Colonic mucosa (tissue), 4 donors: ENCODE results near the gene PRDX5. TPM values are rescaled to one million over a fixed set of nuclear protein-coding genes. Genes with fewer than 3 reads are reported as not detected.

Experiments
- DNase-seq: peaks from one replicate; pipeline ENCODE4 v3.0.0-alpha.2; 2020
- H3K27ac ChIP-seq: fragments of 200-600 bp; one replicate; pipeline ENCODE4 v1.8.0; 2021
- H3K27me3 ChIP-seq: fragments of 200-600 bp; one replicate; pipeline ENCODE4 v1.8.0; 2021
- H3K36me3 ChIP-seq: fragments of 200-600 bp; one replicate; pipeline ENCODE4 v1.8.0; 2021
- H3K4me1 ChIP-seq: fragments of 200-600 bp; one replicate; pipeline ENCODE4 v1.8.0; 2021; ENCODE audit warnings: mild to moderate bottlenecking
- H3K4me3 ChIP-seq: fragments of 200-600 bp; one replicate; pipeline ENCODE4 v1.8.0; 2021
- H3K9ac ChIP-seq, 2 donors: one replicate each; pipeline ENCODE4 v1.7.0; 2013; ENCODE audit warnings: control low read depth in 2 of 2, low read depth in 2 of 2, low read length in 2 of 2
- H3K9me3 ChIP-seq: fragments of 200-600 bp; one replicate; pipeline ENCODE4 v1.8.0; 2021
- CTCF ChIP-seq: fragments of 200-600 bp; IDR thresholded peaks from one replicate; pipeline ENCODE4 v1.8.0; 2022; ENCODE audit warnings: antibody characterized with exemption, mild to moderate bottlenecking
- intact Hi-C: fragments of 100-400 bp; cut with DNase I; formaldehyde crosslinking; loops from one replicate; pipeline ENCODE4 v1.14.1; 2022
- total RNA-seq, 2 donors: library from RNA; stranded (reverse); fragmentation: NEBNext Ultra II Directional in 1 of 2; extraction: Animal tissue kit (Norgen Biotek cat#: 25700) in 1 of 2; gene quantifications; one replicate each; pipeline ENCODE4 v1.2.1, GENCODE V29; 2021
- donor health status: healthy.
- donor health status: DM: no; HTN: no; CAD: no.
- donor health status: DM: no; HTN: no; CAD: no.

The PRDX5 gene
- total RNA-seq, 2 donors from 2014 or later: 301 to 425 TPM

DNA sequence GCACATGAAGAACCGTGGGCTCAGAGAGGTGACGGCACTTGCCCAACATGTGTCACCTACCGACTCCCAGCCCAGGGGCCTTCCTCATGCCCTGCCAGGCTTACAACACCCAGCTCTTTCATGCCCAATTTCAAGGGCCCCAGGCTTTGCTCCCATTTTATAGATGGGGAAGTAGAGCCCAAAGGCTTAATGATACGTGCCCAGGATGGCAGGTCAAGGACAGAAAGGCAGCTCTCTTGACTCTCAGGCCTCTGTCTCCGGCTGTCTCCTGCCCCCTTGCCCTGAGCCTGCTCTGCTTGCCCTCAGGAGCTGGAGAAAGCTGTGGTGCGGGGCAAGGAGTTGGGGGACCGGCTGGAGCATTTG lies 31.1 kb downstream of the PRDX5 start:
- Histone ChIP-seq H3K9ac (no peak overlapping the region), H3K36me3 (no peaks in the 10 kb centered on the region), H3K4me1 (no peaks in the 10 kb centered on the region), H3K27me3 (no peaks in the 10 kb centered on the region), H3K4me3 (no peak overlapping the region), H3K9me3 (no peaks in the 10 kb centered on the region), H3K27ac (no peak overlapping the region)
- no peak for DNase-seq
- no peak for TF ChIP-seq CTCF
- intact Hi-C loops: no loop called here

GRCh38 chr11:64349404-64349803 lies 31.5 kb downstream of the PRDX5 start:
- intact Hi-C loops: no loop called here
- Histone ChIP-seq H3K9ac (no peak overlapping the region), H3K4me1 (no peaks in the 10 kb centered on the region), H3K36me3 (no peaks in the 10 kb centered on the region), H3K4me3 (no peak overlapping the region), H3K9me3 (no peaks in the 10 kb centered on the region), H3K27me3 (no peaks in the 10 kb centered on the region), H3K27ac (no peak overlapping the region)
- no peak for DNase-seq
- TF ChIP-seq CTCF: no peak

DNA sequence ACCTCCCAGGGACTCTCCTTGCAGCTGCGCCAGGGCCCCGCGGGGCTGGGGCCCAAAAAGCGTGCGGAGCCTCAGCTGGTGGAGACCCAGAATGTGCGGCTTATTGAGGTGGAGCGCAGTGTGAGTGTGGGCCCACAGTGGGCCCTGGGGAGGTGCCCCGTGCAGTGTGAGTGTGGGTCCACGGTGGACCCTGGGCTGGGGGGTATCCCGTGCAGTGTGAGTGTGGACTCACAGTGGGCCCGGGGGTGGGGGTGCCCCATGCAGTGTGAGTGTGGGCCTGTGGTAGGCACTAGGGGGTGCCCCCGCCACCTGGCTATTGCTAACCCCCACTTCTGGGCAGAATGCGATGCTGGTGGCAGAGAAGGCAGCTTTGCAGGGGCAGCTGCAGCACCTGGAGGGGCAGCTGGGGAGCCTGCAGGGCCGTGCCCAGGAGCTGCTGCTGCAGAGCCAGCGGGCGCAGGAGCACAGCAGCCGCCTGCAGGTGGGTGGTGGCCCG lies 33.3 kb downstream of the PRDX5 start:
- DNase-seq: no peak
- no peak for TF ChIP-seq CTCF
- intact Hi-C loops: no loop called here
- H3K9ac ChIP-seq: no peak overlapping the region
- H3K27ac ChIP-seq: no peak overlapping the region
- no peak overlapping the region for H3K4me3 ChIP-seq
- H3K36me3 ChIP-seq: no peaks in the 10 kb centered on the region
- no peaks in the 10 kb centered on the region for H3K27me3 ChIP-seq
- no peaks in the 10 kb centered on the region for H3K9me3 ChIP-seq
- peaks cover 6% of the 10 kb centered on the region for H3K4me1 ChIP-seq

DNA sequence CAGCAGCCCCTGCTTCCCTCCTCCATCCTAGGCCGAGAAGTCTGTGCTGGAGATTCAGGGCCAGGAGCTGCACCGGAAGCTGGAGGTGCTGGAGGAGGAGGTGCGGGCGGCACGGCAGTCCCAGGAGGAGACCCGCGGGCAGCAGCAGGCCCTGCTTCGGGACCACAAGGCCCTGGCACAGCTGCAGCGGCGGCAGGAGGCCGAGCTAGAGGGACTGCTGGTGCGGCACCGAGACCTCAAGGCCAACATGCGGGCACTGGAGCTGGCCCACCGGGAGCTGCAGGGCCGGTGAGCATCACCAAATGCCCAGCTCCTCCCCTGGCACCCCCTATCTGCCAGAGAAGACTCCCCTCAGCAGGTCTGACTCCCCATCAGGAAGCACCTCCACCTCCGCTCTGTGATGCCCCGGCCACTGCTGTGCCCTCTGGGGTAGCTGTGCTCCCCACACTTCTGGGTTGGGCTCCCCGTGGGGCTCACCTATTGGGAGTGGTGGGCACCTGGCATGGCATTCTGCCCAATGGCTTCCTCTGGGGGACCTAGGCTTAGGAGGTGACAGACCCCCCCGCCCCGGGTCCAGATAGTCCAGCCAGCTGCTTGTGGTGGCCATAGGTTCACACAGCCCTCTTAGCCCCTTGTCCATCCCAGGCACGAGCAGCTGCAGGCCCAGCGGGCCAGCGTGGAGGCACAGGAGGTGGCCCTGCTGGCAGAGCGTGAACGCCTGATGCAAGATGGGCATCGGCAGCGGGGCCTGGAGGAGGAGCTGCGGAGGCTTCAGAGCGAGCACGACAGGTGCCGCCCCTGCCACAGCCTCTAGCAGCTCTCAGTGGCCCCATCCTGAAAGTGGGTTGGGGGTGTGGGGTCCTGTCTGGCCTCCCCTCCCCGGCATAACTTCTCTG lies 34.4 kb downstream of the PRDX5 start:
- no peak for DNase-seq
- no peaks in the 10 kb centered on the region for H3K9me3 ChIP-seq
- no peak overlapping the region for H3K9ac ChIP-seq
- H3K36me3 ChIP-seq: no peaks in the 10 kb centered on the region
- H3K4me3 ChIP-seq: no peak overlapping the region
- no peak overlapping the region for H3K27ac ChIP-seq
- H3K4me1 ChIP-seq: peaks cover 6% of the 10 kb centered on the region
- no peaks in the 10 kb centered on the region for H3K27me3 ChIP-seq
- intact Hi-C loops: no loop called here
- TF ChIP-seq CTCF: no peak

GRCh38 chr11:64352995-64353714 lies 35.2 kb downstream of the PRDX5 start:
- H3K4me1 ChIP-seq: peaks cover 10% of the 10 kb centered on the region

More at GRCh38 chr11:64352995-64353714, 35.2 kb downstream of the PRDX5 start:
- Histone ChIP-seq H3K27ac (no peak overlapping the region), H3K36me3 (no peaks in the 10 kb centered on the region), H3K9ac (no peak overlapping the region), H3K27me3 (no peaks in the 10 kb centered on the region), H3K4me3 (no peak overlapping the region), H3K9me3 (no peaks in the 10 kb centered on the region)
- no peak for DNase-seq
- no peak for TF ChIP-seq CTCF
- intact Hi-C loops: no loop called here
